22Rv1 (cell line): ENCODE measurements around the gene UBR2.

Experiments used
- H3K27ac ChIP-seq: fragments of 450-650 bp; 2 replicates; pipeline ENCODE4 v1.5.1; 2017
- ZFX ChIP-seq: fragments of 450-650 bp; IDR thresholded peaks from 2 replicates; pipeline ENCODE4 v1.6.1; 2017; ENCODE audit warnings: antibody characterized with exemption, borderline replicate concordance
- TF ChIP-seq, protein P1 (sequence below): fragments of 450-650 bp; IDR thresholded peaks from 2 replicates; pipeline ENCODE4 v1.5.1; 2017; ENCODE audit warnings: mild to moderate bottlenecking

Gene UBR2

DNA sequence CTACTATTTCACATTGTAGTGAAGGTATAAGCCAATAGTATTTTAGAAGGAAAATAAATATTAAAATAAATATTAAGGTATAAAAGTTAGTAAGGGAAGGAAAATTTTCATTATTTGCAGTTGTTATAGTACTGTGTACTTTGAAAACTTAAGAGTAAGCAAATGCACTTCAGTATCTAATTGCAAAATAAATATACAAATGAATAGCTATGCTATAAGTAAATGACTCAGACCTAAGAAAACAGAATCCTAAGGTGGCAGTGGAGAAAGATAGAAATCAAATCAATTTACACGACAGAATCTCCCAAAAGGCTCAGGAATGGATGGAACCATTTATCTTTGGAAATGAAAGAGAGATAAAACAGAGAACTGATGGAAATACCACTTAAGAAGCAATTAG lies 24.7 kb upstream of the UBR2 start:
- H3K27ac ChIP-seq: no peak overlapping the region
- TF ChIP-seq, protein P1, sequence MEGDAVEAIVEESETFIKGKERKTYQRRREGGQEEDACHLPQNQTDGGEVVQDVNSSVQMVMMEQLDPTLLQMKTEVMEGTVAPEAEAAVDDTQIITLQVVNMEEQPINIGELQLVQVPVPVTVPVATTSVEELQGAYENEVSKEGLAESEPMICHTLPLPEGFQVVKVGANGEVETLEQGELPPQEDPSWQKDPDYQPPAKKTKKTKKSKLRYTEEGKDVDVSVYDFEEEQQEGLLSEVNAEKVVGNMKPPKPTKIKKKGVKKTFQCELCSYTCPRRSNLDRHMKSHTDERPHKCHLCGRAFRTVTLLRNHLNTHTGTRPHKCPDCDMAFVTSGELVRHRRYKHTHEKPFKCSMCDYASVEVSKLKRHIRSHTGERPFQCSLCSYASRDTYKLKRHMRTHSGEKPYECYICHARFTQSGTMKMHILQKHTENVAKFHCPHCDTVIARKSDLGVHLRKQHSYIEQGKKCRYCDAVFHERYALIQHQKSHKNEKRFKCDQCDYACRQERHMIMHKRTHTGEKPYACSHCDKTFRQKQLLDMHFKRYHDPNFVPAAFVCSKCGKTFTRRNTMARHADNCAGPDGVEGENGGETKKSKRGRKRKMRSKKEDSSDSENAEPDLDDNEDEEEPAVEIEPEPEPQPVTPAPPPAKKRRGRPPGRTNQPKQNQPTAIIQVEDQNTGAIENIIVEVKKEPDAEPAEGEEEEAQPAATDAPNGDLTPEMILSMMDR: no peak
- no peak for TF ChIP-seq ZFX

DNA sequence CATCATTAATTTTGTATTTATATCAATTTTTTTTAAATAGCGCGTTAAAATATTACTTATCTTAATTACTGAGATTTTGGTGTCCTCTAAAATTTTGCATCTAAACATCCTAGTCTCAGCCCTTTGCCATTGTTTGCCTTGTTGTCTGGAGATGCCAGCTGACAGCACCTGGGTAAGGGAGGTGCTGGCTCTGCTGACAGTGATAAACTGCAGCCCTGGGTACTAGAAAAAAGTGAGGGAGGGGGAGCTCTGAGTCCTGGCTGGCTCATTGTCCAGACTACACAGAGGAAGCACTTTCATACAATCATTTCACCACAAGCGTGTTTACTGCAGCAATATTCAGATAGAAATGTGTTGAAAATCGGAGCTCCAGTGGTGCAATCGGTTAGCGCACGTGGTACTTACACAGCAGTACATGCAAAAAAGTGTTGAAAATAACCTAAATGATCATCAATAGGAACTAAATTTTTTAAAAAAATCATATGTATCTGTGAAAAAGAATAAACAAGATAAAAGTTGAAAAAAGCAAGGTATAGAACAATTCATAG lies 18.5 kb upstream of the UBR2 start:
- TF ChIP-seq, protein P1: no peak
- no peak for TF ChIP-seq ZFX
- no peak overlapping the region for H3K27ac ChIP-seq

DNA sequence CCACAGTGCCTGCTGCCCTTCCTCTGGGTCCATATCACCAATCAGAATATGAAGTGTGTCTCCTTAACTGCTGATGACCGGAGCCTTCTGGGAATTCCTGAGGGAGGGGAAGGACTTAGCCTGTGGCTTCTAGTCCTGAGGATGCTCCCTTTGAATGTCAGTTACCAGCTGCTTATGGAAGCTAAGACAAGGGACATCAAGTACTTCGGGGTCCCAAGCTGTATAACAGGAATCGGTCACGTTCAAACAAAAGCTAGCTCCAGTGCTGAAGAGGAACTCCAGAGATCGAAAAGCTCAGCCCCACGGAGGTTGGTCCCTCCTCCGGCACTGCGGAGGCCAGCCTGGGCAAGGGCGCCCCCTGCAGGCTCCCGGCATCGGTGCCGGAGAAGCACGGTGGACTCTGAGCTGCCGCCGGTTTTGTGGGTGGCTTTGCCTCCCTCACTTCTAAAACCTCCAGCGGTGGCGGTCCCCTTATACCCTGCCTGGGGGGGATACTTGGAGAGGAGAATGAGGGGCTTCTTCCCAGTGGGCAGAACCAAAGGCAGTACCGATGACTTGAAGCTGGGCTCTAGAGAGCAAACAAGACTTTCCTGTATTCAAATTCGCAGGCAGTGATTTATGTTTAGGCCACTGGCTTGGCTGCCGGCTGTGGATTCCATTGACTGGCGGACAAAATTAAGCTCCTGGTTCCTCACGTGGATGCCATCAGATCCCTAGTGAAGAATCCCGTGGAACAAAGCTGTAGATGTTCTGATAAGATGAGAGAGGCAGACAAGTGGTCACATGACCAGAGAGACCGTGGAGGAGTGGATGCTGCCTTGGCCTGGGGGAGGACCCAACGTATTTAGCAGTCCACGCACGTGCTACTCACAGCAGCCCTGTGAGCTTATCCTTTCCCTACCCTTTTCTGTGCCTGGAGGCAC lies 16.2 kb upstream of the UBR2 start:
- no peak for TF ChIP-seq ZFX
- TF ChIP-seq, protein P1: peak; percentile 99
- peak overlapping the region; percentile 60 for H3K27ac ChIP-seq

DNA sequence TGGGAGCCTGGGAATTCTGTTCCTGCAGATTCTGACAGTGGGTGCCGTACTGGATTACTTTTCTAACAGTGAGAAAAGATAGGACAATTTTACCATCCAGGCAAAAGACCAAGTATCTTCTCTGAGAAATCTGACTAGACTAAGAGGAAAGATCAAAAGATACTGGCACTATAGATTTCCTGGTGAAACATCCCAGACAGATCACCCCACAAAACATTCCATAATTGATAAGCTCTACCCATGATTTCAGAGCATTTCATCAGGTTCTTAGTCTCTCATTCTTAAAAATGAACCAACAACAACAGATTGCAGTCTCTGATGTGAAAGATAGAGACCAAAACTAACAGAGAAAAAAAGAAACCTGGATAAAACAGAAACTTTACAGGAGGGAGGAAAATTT lies 13.6 kb upstream of the UBR2 start:
- TF ChIP-seq ZFX: no peak
- TF ChIP-seq, protein P1: no peak
- H3K27ac ChIP-seq: no peak overlapping the region

DNA sequence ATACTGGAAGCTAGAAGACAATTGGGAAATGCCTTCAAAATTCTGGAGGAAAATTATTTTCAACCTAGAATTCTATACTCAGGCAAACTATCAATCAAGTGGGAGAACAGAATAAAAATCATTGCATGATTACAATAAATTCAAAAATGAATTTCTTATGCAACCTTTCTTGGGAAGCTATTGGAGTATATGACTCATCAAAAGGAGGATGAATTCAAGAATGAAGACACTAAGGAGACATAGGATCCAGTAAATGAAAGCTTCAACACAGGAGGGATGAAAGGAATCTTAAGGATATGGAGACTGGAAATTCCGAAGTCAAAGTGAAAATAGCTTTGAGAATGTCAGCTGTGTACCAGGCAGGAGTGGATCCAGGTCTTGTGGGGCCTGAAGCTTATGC lies 12.6 kb upstream of the UBR2 start:
- TF ChIP-seq ZFX: no peak
- TF ChIP-seq, protein P1: no peak

DNA sequence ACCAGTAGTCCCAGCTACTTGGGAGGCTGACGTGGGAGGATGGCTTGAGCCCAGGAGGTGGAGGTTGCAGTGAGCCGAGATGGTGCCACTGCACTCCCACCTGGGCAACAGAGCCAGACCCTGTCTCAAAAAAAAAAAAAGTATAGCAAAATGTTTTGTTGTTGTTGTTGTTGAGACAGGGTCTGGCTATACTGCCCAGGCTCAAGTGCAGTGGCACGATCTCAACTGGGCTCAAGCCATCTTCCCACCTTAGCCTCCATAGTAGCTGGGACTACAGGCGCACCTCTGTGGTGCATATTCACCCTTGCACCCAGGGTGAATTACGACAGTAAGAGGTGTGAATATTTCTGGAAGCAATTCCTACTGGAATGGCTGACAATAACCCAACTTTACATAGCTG lies 11.4 kb upstream of the UBR2 start:
- no peak for TF ChIP-seq ZFX
- TF ChIP-seq, protein P1: no peak
- H3K27ac ChIP-seq: no peak overlapping the region

More for the DNA sequence above, 12.6 kb upstream of the UBR2 start:
- H3K27ac ChIP-seq: no peak overlapping the region
